GM21825 (cell line): ENCODE results near the gene VDAC2.
"Not testable (repeated sequence)": the region's sequence is repeated elsewhere in the genome, so short reads cannot be mapped to it uniquely, and the experiment has no call there.

Experiments used
- ATAC-seq: cut with Tn5 transposase; IDR thresholded peaks from one replicate; pipeline ENCODE4 v1.9.1; 2021; ENCODE audit warnings: mild to moderate bottlenecking, moderate library complexity; ENCODE audit not compliant: unreplicated experiment

VDAC2 gene, protein sequence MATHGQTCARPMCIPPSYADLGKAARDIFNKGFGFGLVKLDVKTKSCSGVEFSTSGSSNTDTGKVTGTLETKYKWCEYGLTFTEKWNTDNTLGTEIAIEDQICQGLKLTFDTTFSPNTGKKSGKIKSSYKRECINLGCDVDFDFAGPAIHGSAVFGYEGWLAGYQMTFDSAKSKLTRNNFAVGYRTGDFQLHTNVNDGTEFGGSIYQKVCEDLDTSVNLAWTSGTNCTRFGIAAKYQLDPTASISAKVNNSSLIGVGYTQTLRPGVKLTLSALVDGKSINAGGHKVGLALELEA

DNA sequence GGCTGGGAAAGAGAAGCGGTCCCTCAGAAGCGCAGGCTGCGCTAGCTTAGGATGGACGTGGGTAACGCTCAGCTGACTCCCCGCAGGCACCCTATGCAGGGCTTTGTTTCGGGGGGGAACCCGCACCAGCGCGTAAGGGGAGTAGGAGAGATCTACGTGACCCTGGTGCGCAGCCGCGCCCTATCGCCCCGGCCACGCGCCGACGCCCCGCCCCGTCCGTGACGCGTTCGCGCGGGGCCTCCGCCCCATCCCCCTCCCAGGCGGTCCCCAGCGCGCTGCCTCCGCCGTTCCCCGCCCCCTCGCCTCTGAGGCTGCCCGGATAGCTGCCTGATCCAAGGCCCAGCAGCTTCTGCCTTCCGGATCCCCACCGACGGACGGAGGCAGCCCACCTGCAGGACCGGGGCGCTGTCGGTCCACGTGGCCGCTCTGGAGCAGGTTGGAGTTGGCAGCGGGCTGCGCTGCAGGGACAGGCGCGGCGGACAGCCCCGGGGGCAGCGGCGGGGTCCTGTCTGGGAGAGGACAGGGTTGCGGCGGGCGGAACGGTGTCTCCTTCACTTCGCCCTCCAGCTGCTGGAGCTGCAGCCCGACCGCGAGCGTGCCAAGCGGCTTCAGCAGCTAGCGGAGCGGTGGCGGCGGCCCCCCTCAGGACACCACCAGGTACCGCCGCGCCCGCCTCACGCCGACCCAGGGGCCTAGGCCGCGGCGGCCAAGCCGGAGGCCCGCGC, at the start of gene VDAC2:
Gene VDAC2, plus strand, starts transcription at position 515 of the 725 bp plus-strand sequence. CDS start 363 bp downstream, outside the sequence.
- ATAC-seq, result peak; percentile 77

DNA sequence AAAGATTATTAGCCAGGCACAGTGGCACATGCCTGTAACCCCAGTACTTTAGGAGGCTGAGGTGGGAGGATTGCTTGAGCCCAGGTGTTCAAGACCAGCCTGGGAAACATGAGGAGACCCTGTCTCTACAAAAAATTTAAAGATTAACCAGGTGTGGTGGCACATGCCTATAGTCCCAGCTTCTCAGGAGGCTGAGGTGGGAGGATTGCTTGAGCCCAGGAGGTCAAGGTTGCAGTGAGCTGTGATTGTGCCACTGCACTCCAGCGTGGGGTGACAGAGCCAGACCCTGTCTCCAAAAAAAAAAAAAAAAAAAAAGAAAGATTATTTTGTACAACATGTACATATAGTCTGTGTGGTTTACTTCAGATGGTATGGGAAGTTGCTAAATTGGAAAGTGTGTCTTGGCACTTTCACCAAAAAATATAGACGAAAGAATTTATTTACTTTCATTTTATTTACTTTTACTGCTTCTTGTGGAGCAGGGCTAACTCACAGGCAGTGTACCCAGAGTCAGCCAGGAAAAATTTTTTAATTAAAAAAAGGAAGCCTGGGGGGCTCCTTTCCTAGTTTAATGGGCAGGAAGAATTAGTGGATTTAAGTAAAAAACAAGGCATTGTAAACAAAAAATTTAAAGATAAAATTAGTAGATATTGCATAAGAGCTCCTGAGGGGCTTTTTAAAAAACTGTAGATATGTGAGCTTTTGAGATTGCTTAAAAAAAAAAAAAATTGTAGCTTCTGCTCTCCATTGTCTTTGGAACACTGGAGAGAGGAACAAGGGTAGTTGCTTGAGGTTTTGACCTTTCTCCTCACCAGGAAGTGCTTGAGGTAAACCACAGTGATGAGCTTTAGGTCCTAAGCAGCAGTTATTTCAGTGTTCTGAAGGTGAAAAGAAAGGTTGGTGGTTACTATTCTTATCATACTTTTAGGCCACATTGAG, 44.6 kb upstream of the VDAC2 start:
- peak; percentile 93 for ATAC-seq

DNA sequence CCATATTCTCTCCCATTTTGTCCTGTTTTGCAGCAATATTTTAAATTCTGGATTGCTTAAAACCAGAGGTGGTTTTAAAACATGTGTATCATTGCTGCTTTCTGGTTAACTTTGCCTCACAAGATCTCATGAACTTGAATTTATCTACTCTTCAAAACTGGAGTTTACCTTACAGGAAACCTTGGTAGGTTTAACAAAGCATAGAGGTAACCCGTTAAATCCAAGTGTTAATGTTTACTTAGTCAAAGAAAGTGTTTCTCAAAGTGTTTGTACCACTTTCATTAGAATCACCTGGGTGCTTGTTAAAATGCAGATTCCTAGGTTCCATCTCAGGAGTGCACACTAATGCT, 44.0 kb upstream of the VDAC2 start:
- ATAC-seq, result peak; percentile 28

DNA sequence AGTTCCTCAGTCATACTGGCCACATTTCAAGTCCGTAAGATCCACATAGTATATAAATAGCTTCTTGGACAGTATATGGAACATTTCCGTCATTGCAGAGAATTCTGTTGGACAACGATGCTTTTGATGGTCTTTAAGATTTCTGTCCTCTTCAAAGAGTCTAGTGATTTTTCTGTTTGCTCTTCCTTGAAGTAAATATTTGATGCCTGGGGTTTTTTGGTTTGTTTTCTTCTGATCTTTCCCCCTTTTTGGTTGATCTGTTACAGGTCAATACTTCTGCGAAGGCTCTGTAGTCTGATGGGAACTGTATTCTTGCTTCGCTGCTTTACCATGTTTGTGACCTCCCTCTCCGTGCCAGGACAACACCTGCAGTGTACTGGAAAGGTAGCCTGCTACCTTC, 42.3 kb upstream of the VDAC2 start:
- ATAC-seq, result no peak

DNA sequence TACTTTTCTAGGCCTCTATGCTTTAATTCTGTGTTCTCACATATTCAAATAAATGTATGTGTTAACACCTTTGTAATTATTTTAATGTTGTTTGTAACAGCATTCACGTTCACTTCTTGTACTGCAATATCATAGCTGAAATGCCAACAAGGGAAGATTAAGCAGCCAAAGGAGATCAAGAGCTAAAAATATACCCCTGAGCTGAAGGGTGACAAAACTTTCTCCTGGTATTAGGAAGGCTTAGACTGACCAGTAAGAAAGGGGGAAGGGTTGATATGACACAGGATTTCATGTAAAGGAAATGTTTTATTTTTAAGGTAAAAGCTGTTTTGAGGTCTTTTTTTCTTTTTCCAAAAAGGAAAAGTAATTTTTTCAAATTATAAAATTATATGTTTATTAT, 40.4 kb upstream of the VDAC2 start:
- ATAC-seq, result no peak

DNA sequence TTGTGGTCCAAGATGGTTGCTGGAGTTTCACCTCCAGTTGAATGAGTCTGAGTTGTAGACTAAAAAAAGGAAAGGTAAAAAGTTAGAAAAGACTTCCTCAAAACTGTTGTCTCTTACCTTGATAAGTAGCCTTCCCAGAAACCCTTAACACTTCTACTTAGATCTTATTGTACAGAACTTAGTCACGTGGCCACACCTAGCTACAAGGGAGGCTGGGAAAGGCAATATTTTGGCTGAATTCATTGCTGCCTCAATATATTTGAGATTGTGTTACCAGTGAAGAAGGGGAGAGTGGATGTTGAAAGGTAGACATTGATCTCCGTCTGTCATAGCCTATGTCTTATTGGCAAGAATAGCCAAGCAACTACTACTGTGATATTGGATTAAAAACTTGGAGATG, 35.5 kb upstream of the VDAC2 start:
- ATAC-seq, result no peak

DNA sequence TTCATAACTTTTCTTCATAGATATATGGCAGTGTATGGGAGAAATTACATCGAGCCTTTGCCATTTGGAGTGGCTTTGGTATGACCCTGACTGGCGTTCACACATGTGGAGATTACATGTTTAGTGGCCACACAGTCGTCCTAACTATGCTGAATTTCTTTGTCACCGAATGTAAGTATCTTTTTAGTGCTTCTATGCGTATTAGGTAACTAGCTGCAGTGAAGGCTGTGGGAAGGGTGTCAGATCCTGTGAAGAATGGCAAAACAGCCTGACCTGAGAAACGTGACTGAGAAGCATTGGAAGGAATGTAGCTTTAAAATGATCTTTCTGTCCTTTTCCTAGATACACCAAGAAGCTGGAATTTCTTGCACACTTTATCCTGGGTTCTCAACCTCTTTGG, 34.5 kb upstream of the VDAC2 start:
- no peak for ATAC-seq

DNA sequence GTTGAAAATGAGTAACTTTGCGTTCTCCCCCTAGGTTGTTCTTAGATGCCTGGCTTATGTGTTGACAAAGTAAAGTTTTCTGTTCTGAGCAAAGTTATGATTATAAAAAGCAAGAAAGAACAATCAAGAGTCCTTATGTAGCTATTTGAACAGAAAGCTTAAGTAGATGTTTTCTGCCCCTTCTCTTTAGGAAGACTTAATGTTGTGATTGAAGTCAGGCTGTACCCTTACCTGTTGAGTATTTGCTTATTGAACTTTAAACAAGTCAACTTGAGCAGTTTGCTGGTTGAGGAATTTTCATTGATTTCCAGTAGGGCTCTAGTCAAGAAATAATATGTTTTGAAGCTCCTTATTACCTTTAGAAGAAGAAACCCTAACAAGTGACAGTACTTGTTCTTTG, 33.9 kb upstream of the VDAC2 start:
- ATAC-seq, result no peak

DNA sequence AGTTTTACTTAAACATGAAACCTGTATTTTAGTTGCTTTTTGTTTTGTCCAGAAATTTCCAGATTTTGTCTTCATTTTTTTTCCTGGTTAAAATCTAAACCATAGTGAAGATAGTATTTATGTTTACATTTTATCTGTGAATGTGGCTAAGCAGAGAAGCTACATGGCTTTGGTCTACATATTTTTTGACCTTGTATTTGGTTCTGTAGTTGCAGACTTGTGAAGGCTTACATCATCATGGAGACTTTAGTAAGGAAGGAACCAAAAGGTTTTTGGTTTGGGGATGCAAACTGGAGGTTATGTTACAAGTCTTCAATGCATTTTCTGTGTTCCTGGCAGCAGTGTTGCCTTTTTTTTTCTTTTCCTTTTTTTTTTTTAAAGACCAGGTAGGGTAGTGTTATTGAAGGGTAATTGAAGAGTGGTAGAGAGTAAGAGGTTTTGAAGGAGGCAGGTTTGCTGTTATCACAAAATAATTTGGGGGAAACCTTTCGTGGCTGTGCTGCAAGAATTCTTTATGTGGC, 30.9 kb upstream of the VDAC2 start:
- no peak for ATAC-seq

DNA sequence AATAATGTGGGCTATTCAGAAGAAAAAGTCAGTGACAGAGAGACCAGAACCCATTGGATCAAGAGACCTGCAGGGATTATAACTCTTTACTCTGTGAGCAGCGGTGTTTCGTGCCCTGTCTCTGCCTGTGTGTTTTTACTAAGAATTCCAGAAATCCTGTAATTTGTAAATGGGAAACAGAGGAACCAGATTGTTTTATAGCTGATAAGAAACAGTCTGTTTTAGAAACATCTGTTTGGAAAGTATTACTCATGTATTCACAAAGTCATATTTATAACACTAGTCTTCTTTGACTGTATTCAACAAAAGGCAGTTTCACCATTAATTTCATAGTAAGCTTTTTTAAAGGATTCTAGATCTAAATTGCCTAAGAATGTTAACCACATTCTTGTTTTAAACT, 30.0 kb upstream of the VDAC2 start:
- ATAC-seq, result no peak

DNA sequence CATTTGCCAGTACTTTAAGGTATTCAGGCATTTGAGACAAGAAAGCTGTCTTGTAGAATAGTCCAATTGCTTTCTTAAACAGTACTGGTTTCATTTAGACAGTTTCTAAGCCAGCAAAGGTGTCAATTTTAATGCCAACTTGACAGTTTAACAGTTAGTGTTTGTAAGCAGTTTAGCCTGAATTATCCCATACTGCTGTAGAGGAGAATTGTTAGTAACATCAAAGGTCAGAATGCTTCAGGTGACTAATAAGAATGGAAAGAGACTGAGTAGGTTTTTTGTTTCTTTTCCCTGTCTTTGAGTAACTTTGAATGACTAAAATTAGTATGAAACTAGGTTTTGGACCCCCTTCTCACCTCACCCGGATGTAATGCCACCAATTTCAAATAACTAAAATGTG, 29.5 kb upstream of the VDAC2 start:
- ATAC-seq, result no peak

DNA sequence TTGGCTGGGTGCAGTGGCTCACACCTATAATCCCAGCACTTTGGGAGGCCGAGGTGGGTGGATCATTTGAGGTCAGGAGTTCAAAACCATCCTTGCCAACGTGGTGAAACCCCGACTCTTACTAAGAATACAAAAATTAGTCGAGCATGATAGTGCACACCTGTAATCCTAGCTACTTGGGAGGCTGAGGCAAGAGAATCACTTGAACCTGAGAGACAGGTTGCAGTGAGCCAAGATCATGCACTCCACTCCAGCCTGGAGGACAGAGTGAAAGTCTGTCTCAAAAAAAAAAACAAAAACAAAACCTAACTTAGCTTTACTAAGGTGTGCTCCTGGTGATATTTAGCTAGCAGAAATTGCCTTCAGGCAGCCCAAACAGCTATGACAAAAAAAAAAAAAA, 24.3 kb upstream of the VDAC2 start:
- ATAC-seq, result no peak

DNA sequence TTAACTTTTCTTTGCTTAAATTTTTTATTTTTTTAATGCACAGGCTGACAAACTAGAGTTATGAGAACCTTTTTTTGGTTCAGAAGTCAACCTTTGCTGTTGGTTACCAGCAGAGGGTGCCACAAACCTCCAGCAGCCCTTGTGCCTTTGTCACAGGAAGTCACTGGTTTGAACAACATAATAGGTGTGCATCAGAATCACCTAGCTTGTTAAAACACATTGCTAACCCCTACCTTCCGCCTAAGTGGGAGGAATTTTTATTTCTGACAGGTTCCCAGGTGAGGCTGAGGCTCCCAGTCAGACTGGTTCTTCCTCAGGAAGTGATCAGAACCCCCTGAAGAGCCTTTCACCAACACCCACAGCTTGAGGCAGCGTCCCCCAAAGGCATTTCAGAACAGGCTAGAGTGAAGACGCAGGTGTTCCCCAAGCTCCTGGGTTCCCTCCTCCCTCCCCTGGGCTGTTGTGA, 22.6 kb upstream of the VDAC2 start:
- peak; percentile 55 for ATAC-seq

DNA sequence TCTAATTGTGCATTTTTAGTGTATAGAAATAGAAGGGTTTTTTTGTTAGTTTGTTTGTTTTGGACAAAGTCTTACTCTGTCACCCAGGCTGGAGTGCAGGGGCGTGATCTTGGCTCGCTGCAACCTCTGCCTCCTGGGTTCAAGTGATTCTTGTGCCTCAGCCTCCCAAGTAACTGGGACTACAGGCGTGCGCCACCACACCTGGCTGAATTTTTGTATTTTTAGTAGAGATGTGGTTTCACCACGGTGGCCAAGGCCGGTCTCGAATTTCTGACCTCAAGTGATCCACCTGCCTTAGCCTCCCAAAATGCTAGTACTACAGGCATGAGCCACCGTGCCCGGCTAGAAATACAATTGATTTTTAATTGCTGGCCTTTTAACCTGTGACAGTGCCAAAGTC, 22.1 kb upstream of the VDAC2 start:
- not testable (repeated sequence) for ATAC-seq

DNA sequence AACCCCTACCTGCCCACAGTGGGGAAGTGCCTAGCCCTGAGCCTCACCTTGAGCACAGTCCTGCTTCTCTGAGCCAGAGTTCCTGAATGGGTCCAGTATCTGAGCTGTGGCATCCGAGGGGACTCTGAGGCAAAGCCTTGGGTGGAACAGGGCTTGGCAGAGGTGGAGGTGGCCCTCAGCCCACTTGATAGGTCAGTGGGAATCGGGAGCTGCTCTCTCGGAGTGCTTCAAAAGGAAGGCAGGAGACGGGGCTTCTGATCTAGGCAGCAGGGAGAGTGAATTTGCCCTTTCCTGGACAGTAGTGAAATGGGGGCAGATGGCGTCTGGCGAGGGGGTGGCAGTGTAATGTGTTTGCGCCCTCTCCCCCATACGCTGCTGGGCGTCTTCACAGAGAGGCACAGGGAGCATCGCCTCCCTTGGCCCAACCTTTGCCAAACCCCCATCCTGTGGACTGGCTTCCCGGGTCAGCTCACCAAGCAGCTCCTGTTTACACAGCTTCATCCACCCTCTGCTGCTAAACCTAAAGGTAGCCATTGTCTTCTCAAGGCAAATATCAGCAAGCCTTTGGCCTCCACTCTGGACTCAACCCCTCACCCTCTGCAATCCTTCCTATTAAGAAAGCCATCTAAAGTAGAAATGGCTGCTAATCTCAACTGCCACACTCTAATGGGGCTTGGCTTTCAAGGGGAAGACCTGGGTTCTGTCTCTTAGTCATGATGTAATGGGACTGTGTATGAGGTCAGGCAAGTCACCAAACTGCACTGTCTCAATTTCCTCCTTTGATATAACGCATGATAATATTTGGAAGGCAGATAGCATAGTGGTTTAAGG, 21.1 kb upstream of the VDAC2 start:
- ATAC-seq, result no peak

DNA sequence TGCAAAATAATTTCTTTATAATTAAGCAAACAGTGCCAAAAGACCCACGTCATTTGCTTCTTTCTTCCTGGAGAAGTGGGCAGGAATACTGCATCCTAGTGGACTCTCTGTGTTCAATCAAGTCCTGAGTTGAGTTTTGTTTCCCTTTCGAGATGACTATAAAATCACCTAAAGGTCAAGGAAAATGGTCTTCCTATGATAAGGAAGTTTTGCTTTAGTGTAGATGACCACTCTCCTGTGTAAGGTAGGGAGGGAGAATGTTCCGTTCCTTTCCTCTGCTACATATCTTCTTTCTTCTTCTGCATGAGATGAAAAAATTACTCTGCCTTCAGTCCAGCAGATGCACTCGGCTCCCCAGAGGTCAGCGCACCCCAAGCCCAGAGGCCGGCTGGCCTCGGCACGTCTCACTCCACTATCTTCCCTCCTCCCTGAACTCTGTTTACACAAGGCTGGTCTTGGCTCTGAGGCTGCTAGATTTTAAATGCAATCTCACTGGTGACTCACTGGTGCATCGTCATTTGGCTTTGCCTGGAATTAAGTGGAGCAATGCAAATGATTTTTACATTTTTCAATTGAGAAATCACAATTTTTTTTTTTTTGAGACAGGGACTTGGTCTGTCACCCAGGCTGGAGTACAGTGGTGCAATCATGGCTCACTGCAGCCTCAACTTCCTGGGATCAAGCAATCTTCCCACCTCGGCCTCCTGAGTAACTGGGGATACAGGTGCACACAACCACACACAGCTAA, 18.6 kb upstream of the VDAC2 start:
- no peak for ATAC-seq

DNA sequence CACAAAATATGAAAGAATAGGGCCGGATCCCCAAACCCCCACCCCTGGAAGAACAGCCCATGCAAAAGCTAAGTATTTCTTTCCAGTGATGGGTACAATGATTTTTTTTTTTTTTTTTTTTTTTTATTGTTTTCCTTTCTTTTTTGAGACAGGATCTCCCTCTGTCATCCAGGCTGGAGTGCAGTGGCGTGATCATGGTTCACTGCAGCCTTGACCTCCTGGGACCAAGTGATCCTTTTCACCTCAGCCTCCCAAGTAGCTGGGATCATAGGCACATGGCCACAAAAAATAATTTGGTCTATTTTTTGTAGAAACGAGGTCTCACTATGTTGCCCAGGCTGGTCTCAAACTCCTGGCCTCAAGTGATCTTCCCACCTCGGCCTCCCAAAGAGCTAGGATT, 16.0 kb upstream of the VDAC2 start:
- ATAC-seq, result not testable (repeated sequence)

DNA sequence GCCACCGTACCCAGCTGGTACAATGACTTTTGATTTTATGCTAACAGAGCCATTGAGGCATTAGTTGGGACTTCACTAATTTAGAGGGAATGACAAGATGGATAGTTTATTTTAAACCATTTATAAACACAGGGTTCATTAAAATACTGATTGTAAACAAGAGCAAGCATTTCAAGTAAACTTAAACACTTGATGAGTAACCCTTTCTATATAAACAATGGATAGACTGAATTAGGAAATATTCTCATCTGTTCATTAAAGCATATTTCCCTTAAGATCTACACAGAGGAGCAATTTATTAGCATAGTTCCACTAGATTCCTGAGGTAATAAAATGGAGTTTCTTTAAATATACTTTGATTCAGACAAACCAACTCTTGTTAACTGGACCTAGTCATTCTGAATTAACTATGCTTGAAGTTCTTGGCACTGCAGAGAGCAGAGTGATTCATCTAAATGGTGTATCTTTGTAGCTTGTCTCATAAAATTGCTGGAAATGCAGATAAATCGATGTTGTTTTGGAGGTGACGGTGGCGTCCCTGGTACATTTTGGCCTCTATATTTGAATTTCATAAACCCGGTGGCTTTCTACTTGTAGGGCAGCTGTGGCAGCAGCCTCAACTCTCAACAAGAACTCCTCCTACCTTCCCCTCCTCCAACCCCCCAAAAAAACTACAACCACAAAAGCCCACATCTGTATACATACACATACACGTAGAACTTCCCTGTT, 15.4 kb upstream of the VDAC2 start:
- no peak for ATAC-seq

DNA sequence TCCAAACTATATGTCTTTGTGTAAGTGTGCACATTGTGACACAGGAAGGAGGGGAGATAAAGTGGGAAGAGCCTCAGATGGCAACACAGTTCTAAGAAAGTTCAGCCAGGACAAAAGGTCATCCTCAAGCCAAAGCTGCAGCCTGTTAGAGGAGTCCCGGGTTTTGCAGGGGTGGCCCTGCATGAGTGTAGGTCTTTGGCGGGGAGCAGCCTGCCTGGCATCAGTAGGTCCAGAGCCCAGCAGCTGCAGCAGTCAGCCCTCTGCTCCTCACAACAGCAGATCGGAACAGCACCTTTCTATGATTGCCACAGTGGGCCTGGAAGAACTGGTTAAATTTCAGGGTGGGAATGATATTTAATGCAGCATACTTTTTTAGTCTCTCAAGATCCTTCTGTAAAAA, 13.5 kb upstream of the VDAC2 start:
- no peak for ATAC-seq
